Tibial nerve (tissue), 3 donors: ENCODE results near the gene RAC2.
"Not testable (repeated sequence)": the region's sequence is repeated elsewhere in the genome, so short reads cannot be mapped to it uniquely, and the experiment has no call there.

Experiments
- CTCF ChIP-seq, 5 experiments: fragments of 200-600 bp in 3 of 5; fragments of 450-650 bp in 2 of 5; sonication (generic) in 3 of 5; IDR thresholded peaks; one replicate each; pipeline ENCODE4 v1.5.1; 2016 to 2019; ENCODE audit warnings: antibody characterized with exemption in 5 of 5, mild to moderate bottlenecking in 3 of 5, moderate library complexity in 2 of 5
- POLR2A ChIP-seq, 2 donors: fragments of 450-650 bp; IDR thresholded peaks; one replicate each; pipeline ENCODE4 v1.6.1; 2017; ENCODE audit warnings: antibody characterized with exemption in 2 of 2, mild to moderate bottlenecking in 2 of 2, moderate library complexity in 2 of 2

GRCh38 chr22:37251836-37252235, 7.8 kb upstream of the RAC2 start:
- TF ChIP-seq CTCF, POLR2A (IDR thresholded peaks at IDR 0.05): not testable (repeated sequence)
